Esophagus squamous epithelium (tissue), 4 donors: ENCODE measurements around the gene FAM180A.

ENCODE experiments used
- POLR2A ChIP-seq, 4 donors: fragments of 450-650 bp; IDR thresholded peaks; one replicate each; pipeline ENCODE4 v1.6.1; 2017; ENCODE audit warnings: antibody characterized with exemption in 4 of 4, mild to moderate bottlenecking in 4 of 4, moderate library complexity in 3 of 4
- TF ChIP-seq, protein P1 (sequence below), 6 experiments: fragments of 450-650 bp in 4 of 6; fragments of 200-600 bp in 2 of 6; sonication (generic) in 2 of 6; IDR thresholded peaks; one replicate each; pipeline ENCODE4 v1.5.1; 2016 to 2019; ENCODE audit warnings: antibody characterized with exemption in 6 of 6, mild to moderate bottlenecking in 4 of 6, moderate library complexity in 4 of 6

DNA sequence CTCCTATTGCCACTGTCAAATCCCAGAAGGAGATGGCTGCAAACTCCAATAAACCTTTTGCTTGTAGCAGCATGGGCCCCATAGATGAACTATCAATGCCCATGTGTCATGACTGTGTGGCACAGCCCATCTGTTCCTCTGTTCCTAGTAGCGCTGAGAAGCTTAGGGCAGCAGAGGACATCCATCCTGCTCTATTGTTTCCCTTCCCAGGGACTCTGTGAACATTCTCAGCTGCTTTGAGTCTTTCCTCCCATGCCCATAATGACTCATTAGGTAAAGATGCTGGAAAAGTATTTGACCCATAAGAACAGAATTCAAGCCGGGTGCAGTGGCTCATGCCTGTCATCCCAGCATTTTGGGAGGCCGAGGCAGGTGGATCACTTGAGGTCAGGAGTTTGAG lies 58.0 kb downstream of the FAM180A start:
- TF ChIP-seq, protein P1, sequence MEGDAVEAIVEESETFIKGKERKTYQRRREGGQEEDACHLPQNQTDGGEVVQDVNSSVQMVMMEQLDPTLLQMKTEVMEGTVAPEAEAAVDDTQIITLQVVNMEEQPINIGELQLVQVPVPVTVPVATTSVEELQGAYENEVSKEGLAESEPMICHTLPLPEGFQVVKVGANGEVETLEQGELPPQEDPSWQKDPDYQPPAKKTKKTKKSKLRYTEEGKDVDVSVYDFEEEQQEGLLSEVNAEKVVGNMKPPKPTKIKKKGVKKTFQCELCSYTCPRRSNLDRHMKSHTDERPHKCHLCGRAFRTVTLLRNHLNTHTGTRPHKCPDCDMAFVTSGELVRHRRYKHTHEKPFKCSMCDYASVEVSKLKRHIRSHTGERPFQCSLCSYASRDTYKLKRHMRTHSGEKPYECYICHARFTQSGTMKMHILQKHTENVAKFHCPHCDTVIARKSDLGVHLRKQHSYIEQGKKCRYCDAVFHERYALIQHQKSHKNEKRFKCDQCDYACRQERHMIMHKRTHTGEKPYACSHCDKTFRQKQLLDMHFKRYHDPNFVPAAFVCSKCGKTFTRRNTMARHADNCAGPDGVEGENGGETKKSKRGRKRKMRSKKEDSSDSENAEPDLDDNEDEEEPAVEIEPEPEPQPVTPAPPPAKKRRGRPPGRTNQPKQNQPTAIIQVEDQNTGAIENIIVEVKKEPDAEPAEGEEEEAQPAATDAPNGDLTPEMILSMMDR (IDR thresholded peaks at IDR 0.05) = no peak
- TF ChIP-seq POLR2A (IDR thresholded peaks at IDR 0.05) = no peak
